GM12875 (cell line): ENCODE measurements around the gene SYT7.

Experiments used
- H3K4me3 ChIP-seq: one replicate; pipeline ENCODE4 v1.5.1; 2011; ENCODE audit warnings: low read depth, low read length, control low read depth
- CTCF ChIP-seq: IDR thresholded peaks from 2 replicates; pipeline ENCODE4 v1.5.1; 2011; ENCODE audit warnings: low read depth, mild to moderate bottlenecking, control low read depth, inconsistent platforms, low read length, moderate library complexity, borderline replicate concordance; ENCODE audit not compliant: insufficient read depth

The SYT7 gene

GRCh38 chr11:61547246-61547645 lies 33.6 kb downstream of the SYT7 start:
- H3K4me3 ChIP-seq: no peak overlapping the region
- TF ChIP-seq CTCF: no peak

- TF ChIP-seq CTCF: no peak
- H3K4me3 ChIP-seq: no peak overlapping the region
Observed at GRCh38 chr11:61546663-61547062, 34.2 kb downstream of the SYT7 start.

GRCh38 chr11:61545921-61546320 lies 35.0 kb downstream of the SYT7 start:
- H3K4me3 ChIP-seq: no peak overlapping the region
- no peak for TF ChIP-seq CTCF

GRCh38 chr11:61545341-61545740 lies 35.5 kb downstream of the SYT7 start:
- H3K4me3 ChIP-seq: no peak overlapping the region
- TF ChIP-seq CTCF: peak; percentile 54; the same call in 1 of the 2 replicates

GRCh38 chr11:61544466-61544865 lies 36.4 kb downstream of the SYT7 start:
- no peak overlapping the region for H3K4me3 ChIP-seq
- no peak for TF ChIP-seq CTCF

GRCh38 chr11:61543606-61544306 lies 37.1 kb downstream of the SYT7 start:
- TF ChIP-seq CTCF: no peak
- H3K4me3 ChIP-seq: no peak overlapping the region

- no peak for TF ChIP-seq CTCF
- H3K4me3 ChIP-seq: no peak overlapping the region
Observed at GRCh38 chr11:61542705-61543104, 38.2 kb downstream of the SYT7 start.
